ENCODE data around the gene CTTN. TPM values are rescaled to one million over a fixed set of nuclear protein-coding genes. Genes with fewer than 3 reads are reported as not detected.

Gene CTTN
- total and polyA plus RNA-seq, 7 experiments from 2014 or later = 0.07 to 2.6 (median 1.8) TPM; not detected in 1

- peak; percentile 24 for ATAC-seq
- H3K4me1 ChIP-seq (ENCODE audit: control insufficient read depth in 2 of 2, insufficient read depth in 2 of 2, low read length in 2 of 2) = peaks cover 0 to 2% of the 10 kb centered on the region in 2 donors
- peaks cover 0 to 17% (median 0%) of the 10 kb centered on the region in 5 donors for H3K27me3 Mint-ChIP-seq
- DNase-seq = no peak
- no peak overlapping the region for H3K4me3 ChIP-seq (ENCODE audit: low read length)
- peaks cover 0 to 1% (median 0%) of the 10 kb centered on the region in 11 donors for H3K9me3 Mint-ChIP-seq
- intact Hi-C loops (cut with micrococcal nuclease) = no loop called here
- no peaks in the 10 kb centered on the region for H3K36me3 ChIP-seq (ENCODE audit: control insufficient read depth in 2 of 3, insufficient read depth in 3 of 3, low read length in 3 of 3)
- H3K4me3 Mint-ChIP-seq = no peak overlapping the region
- H3K27ac ChIP-seq (ENCODE audit: low read depth, low read length) = no peak overlapping the region
- no peak overlapping the region for H3K27ac Mint-ChIP-seq
- H3K4me1 Mint-ChIP-seq = peaks cover 0 to 1% (median 0%) of the 10 kb centered on the region in 7 donors
- H3K9me3 ChIP-seq (ENCODE audit: control insufficient read depth in 2 of 3, low read length in 3 of 3) = no peaks in the 10 kb centered on the region
- ChIA-PET CTCF (no interaction called here), POLR2A (no interaction called here)
- H3K27me3 ChIP-seq (ENCODE audit: control insufficient read depth in 2 of 2, insufficient read depth in 2 of 2, low read length in 2 of 2) = no peaks in the 10 kb centered on the region
- no peaks in the 10 kb centered on the region for H3K36me3 Mint-ChIP-seq
Measured at GRCh38 chr11:70429724-70430521, 31.6 kb downstream of the CTTN start.

GRCh38 chr11:70430671-70431574 is 32.6 kb downstream of the CTTN start:
- Histone ChIP-seq H3K4me3 (ENCODE audit: low read length) (no peak overlapping the region), H3K27ac (ENCODE audit: low read depth, low read length) (no peak overlapping the region), H3K4me1 (ENCODE audit: control insufficient read depth in 2 of 2, insufficient read depth in 2 of 2, low read length in 2 of 2) (no peaks in the 10 kb centered on the region), H3K36me3 (ENCODE audit: control insufficient read depth in 2 of 3, insufficient read depth in 3 of 3, low read length in 3 of 3) (no peaks in the 10 kb centered on the region), H3K27me3 (ENCODE audit: control insufficient read depth in 2 of 2, insufficient read depth in 2 of 2, low read length in 2 of 2) (no peaks in the 10 kb centered on the region), H3K9me3 (ENCODE audit: control insufficient read depth in 2 of 3, low read length in 3 of 3) (no peaks in the 10 kb centered on the region)
- no peak for DNase-seq
- Mint-ChIP-seq H3K9me3 (no peaks in the 10 kb centered on the region), H3K27ac (no peak overlapping the region), H3K4me1 (peaks cover 0 to 1% (median 0%) of the 10 kb centered on the region in 7 donors), H3K4me3 (no peak overlapping the region), H3K27me3 (peaks cover 0 to 14% (median 0%) of the 10 kb centered on the region in 5 donors), H3K36me3 (no peaks in the 10 kb centered on the region)
- ChIA-PET POLR2A (no interaction called here), CTCF (no interaction called here)
- no peak for ATAC-seq
- intact Hi-C loops (cut with micrococcal nuclease) = no loop called here

- no peaks in the 10 kb centered on the region for H3K27me3 ChIP-seq (ENCODE audit: control insufficient read depth in 2 of 2, insufficient read depth in 2 of 2, low read length in 2 of 2)
- CTCF ChIA-PET = no interaction called here
- no peak for ATAC-seq
- H3K36me3 ChIP-seq (ENCODE audit: control insufficient read depth in 2 of 3, insufficient read depth in 3 of 3, low read length in 3 of 3) = no peaks in the 10 kb centered on the region
- intact Hi-C loops (cut with micrococcal nuclease) = no loop called here
- no peaks in the 10 kb centered on the region for H3K9me3 ChIP-seq (ENCODE audit: control insufficient read depth in 2 of 3, low read length in 3 of 3)
- H3K27ac ChIP-seq (ENCODE audit: low read depth, low read length) = no peak overlapping the region
- Mint-ChIP-seq H3K27me3 (peaks cover 0 to 13% (median 0%) of the 10 kb centered on the region in 5 donors), H3K27ac (no peak overlapping the region), H3K4me1 (peaks cover 0 to 1% (median 0%) of the 10 kb centered on the region in 7 donors), H3K4me3 (no peak overlapping the region), H3K36me3 (no peaks in the 10 kb centered on the region), H3K9me3 (no peaks in the 10 kb centered on the region)
- no peak overlapping the region for H3K4me3 ChIP-seq (ENCODE audit: low read length)
- POLR2A ChIA-PET = no interaction called here
- no peak for DNase-seq
- no peaks in the 10 kb centered on the region for H3K4me1 ChIP-seq (ENCODE audit: control insufficient read depth in 2 of 2, insufficient read depth in 2 of 2, low read length in 2 of 2)
Measured at GRCh38 chr11:70431611-70432010, 33.3 kb downstream of the CTTN start.

- Mint-ChIP-seq H3K4me1 (peaks cover 0 to 1% (median 0%) of the 10 kb centered on the region in 7 donors), H3K27ac (no peak overlapping the region), H3K4me3 (no peak overlapping the region), H3K27me3 (peaks cover 0 to 13% (median 0%) of the 10 kb centered on the region in 5 donors), H3K36me3 (no peaks in the 10 kb centered on the region), H3K9me3 (no peaks in the 10 kb centered on the region)
- DNase-seq (no peak), ATAC-seq (no peak)
- intact Hi-C loops (cut with micrococcal nuclease) = no loop called here
- H3K9me3 ChIP-seq (ENCODE audit: control insufficient read depth in 2 of 3, low read length in 3 of 3) = no peaks in the 10 kb centered on the region
- H3K4me3 ChIP-seq (ENCODE audit: low read length) = no peak overlapping the region
- CTCF ChIA-PET = no interaction called here
- H3K27ac ChIP-seq (ENCODE audit: low read depth, low read length) = no peak overlapping the region
- H3K27me3 ChIP-seq (ENCODE audit: control insufficient read depth in 2 of 2, insufficient read depth in 2 of 2, low read length in 2 of 2) = no peaks in the 10 kb centered on the region
- POLR2A ChIA-PET = no interaction called here
- no peaks in the 10 kb centered on the region for H3K36me3 ChIP-seq (ENCODE audit: control insufficient read depth in 2 of 3, insufficient read depth in 3 of 3, low read length in 3 of 3)
- H3K4me1 ChIP-seq (ENCODE audit: control insufficient read depth in 2 of 2, insufficient read depth in 2 of 2, low read length in 2 of 2) = no peaks in the 10 kb centered on the region
Measured at GRCh38 chr11:70432065-70432464, 33.7 kb downstream of the CTTN start.

GRCh38 chr11:70432580-70432979 is 34.3 kb downstream of the CTTN start:
- no peak for ATAC-seq
- H3K9me3 Mint-ChIP-seq = no peaks in the 10 kb centered on the region
- no peaks in the 10 kb centered on the region for H3K36me3 Mint-ChIP-seq
- no peaks in the 10 kb centered on the region for H3K9me3 ChIP-seq (ENCODE audit: control insufficient read depth in 2 of 3, low read length in 3 of 3)
- H3K4me1 ChIP-seq (ENCODE audit: control insufficient read depth in 2 of 2, insufficient read depth in 2 of 2, low read length in 2 of 2) = no peaks in the 10 kb centered on the region
- ChIA-PET POLR2A (no interaction called here), CTCF (no interaction called here)
- no peak overlapping the region for H3K27ac ChIP-seq (ENCODE audit: low read depth, low read length)
- DNase-seq = no peak
- no peak overlapping the region for H3K4me3 ChIP-seq (ENCODE audit: low read length)
- peaks cover 0 to 1% (median 0%) of the 10 kb centered on the region in 7 donors for H3K4me1 Mint-ChIP-seq
- no peaks in the 10 kb centered on the region for H3K36me3 ChIP-seq (ENCODE audit: control insufficient read depth in 2 of 3, insufficient read depth in 3 of 3, low read length in 3 of 3)
- no peaks in the 10 kb centered on the region for H3K27me3 ChIP-seq (ENCODE audit: control insufficient read depth in 2 of 2, insufficient read depth in 2 of 2, low read length in 2 of 2)
- H3K27ac Mint-ChIP-seq = no peak overlapping the region
- intact Hi-C loops (cut with micrococcal nuclease) = no loop called here
- H3K4me3 Mint-ChIP-seq = no peak overlapping the region
- peaks cover 0 to 10% (median 0%) of the 10 kb centered on the region in 5 donors for H3K27me3 Mint-ChIP-seq

- intact Hi-C loops (cut with micrococcal nuclease) = no loop called here
- Histone ChIP-seq H3K4me1 (ENCODE audit: control insufficient read depth in 2 of 2, insufficient read depth in 2 of 2, low read length in 2 of 2) (no peaks in the 10 kb centered on the region), H3K4me3 (ENCODE audit: low read length) (no peak overlapping the region), H3K27me3 (ENCODE audit: control insufficient read depth in 2 of 2, insufficient read depth in 2 of 2, low read length in 2 of 2) (no peaks in the 10 kb centered on the region), H3K27ac (ENCODE audit: low read depth, low read length) (no peak overlapping the region), H3K36me3 (ENCODE audit: control insufficient read depth in 2 of 3, insufficient read depth in 3 of 3, low read length in 3 of 3) (no peaks in the 10 kb centered on the region), H3K9me3 (ENCODE audit: control insufficient read depth in 2 of 3, low read length in 3 of 3) (no peaks in the 10 kb centered on the region)
- Mint-ChIP-seq H3K4me3 (no peak overlapping the region), H3K27me3 (peaks cover 0 to 10% (median 0%) of the 10 kb centered on the region in 5 donors), H3K27ac (no peak overlapping the region), H3K4me1 (peaks cover 0 to 1% (median 0%) of the 10 kb centered on the region in 7 donors), H3K36me3 (no peaks in the 10 kb centered on the region), H3K9me3 (no peaks in the 10 kb centered on the region)
- CTCF ChIA-PET = no interaction called here
- ATAC-seq = no peak
- POLR2A ChIA-PET = no interaction called here
- DNase-seq = no peak
Measured at GRCh38 chr11:70433038-70433437, 34.7 kb downstream of the CTTN start.

Measured in naive thymus-derived CD4-positive, alpha-beta T cell (primary cell).